Stimulated activated CD8-positive, alpha-beta memory T cell treated with anti-CD3 and anti-CD28 coated beads, Interleukin-12 subunit alpha, Interleukin-12 subunit beta, amount 100 ng/mL, for 24 hours (primary cell): ENCODE results near the gene MTCH1.

Experiments
- DNase-seq: peaks from one replicate; pipeline ENCODE4 v3.0.0-alpha.2; 2020; ENCODE audit errors: extremely low read depth

The MTCH1 gene

DNA sequence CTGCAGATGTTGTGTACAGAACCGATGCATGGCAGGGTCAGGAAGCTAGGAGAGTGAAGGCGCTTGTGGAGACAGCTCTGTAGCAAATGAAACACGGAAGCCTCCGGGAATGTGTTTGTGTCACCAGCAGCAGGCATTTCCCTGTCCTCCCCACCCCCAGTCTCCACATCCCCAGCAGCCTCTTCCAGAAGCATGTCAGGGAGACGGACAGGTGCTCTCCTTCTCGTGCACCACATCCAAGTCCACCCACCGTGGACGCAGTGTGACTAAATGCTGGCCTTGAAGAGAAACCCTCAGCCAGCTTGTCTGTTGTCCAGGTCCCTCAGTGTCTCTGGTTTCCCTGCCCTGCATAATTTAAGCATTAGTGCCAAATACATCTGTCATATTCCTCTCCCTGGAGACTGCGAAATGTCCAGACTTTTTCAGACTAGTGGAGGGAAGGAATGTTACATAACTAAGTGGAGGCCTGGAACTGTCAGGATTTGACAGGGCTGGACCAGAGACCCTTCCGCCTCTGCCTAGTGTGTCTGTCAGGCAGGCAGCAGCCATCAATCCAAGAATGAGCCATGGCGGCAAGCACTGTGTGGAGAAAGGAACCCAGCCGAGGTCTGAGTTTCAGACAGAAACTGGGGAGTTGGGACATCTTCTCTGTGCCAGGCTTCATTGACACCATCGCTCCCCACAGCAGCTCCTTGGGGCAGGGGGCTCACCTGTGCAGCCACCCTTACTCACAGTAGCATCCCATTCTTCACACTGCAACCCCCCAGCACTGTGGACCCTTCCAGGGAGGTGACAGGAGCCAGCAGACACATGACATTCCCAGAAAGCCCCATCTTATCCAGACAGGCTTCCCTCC is 58.1 kb downstream of the MTCH1 start:
- no peak for DNase-seq

DNA sequence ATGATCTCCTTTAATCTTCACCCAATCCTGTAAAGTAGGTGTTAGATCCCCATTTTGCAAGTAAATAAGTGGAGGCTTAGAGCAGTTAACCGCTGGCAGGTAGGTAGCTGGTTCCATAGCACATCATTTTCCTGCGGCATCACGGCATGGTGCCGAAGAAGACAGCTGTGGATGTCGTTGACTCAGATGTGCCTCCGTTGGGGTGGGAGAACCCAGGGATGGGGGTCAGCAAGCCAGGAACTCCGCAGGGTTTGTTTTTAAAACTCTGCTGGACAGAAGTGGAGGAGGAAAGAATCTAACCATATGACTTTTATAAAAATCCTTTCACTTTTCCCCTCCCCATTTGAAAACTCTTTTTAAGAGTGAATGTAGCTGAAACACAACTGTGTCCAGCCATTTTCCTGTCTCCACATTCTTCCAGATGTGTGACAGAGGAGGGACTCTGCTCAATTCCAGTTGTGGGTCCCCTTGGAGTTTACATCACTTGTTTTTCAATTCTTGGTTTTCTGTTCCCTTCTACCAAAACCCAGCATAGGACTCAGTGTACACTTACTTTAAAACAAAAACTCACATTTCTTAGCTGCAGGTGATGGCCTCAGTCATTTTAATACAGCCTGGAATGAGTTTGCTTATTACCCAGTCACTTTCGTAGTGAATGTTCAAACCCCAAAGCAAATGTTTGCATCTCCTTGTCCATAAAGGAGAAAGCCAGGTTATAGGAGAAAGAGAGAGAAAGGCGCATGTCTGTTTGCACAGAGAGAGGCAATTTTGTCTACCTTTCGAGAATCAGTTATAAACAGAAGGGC is 59.1 kb downstream of the MTCH1 start:
- DNase-seq, result no peak

GRCh38 chr6:36925809-36926208 is 60.2 kb downstream of the MTCH1 start:
- DNase-seq, result no peak

- no peak for DNase-seq
Observed at GRCh38 chr6:36924778-36925374, 61.1 kb downstream of the MTCH1 start.

DNA sequence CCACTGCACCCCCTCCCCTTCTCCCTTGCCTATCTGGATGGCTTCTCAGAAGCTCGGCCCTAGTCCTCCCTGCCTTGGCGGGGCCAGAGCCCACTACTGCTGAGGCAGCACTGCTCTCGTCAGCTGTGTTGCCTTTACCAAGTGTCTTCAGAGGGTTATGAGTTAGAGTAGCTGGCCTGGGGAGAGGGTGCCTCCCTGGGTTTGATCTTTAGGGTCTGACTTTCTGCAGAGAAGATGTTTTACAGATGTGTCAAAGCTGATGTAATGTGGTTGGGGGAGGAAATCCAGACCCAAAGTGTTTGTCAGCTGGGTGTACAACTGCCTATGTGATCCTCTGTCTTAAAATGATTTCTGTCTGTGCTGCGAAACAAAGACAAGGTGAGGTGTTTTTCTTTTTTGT is 61.9 kb downstream of the MTCH1 start:
- DNase-seq, result no peak

- no peak for DNase-seq
Observed at GRCh38 chr6:36920546-36920945, 65.5 kb downstream of the MTCH1 start.

DNA sequence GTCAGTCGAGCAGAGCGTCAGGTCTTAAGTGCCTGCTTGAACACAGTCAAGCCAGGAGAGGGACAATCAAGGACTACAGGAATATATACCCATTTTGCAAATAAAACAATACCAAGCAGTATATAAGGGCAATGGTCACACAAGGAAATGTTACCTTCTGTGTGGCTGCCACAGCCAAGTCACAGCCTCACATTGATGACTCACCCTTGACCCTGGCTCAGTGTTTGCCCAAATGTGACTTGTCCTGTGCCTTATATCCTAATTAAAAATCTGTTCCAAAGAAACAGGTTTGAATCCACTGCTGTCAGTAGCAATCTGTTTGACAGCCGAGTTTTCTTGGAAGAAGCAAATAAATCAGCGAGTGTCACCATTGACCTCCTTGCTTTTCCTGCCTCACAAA is 65.9 kb downstream of the MTCH1 start:
- no peak for DNase-seq
